PC-9 (cell line): ENCODE data around the gene ZNHIT2.
"Not testable (repeated sequence)": the region's sequence is repeated elsewhere in the genome, so short reads cannot be mapped to it uniquely, and the experiment has no call there.

ENCODE experiments used
- EZH2 ChIP-seq: fragments of 200-600 bp; sonication (generic); IDR thresholded peaks from 2 replicates; pipeline ENCODE4 v1.8.0; 2017; ENCODE audit warnings: antibody characterized with exemption, low read depth
- TF ChIP-seq, protein P1 (sequence below): fragments of 200-600 bp; sonication (generic); conservative IDR thresholded peaks from 2 replicates; pipeline ENCODE4 v1.6.1; 2017; ENCODE audit warnings: mixed run types, antibody characterized with exemption, mild to moderate bottlenecking, moderate library complexity

DNA sequence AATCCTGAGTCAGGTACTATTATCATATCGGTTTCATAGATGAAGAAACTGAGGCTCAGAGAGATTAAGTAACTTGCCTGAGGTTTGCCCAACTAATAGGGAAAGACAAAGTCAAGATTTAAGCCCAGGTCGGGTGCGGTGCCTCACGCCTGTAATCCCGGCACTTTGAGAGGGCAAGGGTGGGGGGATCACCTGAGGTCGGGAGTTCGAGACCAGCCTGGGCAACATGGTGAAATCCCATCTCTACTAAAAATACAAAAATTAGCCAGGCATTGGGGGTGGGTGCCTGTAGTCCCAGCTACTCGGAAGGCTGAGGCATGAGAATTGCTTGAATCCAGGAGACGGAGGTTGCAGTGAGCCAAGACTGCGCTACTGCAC is 32.6 kb upstream of the ZNHIT2 start:
- TF ChIP-seq, protein P1, sequence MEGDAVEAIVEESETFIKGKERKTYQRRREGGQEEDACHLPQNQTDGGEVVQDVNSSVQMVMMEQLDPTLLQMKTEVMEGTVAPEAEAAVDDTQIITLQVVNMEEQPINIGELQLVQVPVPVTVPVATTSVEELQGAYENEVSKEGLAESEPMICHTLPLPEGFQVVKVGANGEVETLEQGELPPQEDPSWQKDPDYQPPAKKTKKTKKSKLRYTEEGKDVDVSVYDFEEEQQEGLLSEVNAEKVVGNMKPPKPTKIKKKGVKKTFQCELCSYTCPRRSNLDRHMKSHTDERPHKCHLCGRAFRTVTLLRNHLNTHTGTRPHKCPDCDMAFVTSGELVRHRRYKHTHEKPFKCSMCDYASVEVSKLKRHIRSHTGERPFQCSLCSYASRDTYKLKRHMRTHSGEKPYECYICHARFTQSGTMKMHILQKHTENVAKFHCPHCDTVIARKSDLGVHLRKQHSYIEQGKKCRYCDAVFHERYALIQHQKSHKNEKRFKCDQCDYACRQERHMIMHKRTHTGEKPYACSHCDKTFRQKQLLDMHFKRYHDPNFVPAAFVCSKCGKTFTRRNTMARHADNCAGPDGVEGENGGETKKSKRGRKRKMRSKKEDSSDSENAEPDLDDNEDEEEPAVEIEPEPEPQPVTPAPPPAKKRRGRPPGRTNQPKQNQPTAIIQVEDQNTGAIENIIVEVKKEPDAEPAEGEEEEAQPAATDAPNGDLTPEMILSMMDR, result not testable (repeated sequence)
- TF ChIP-seq EZH2, result not testable (repeated sequence)
